ENCODE results near the gene FLCN. TPM values are rescaled to one million over a fixed set of nuclear protein-coding genes. Genes with fewer than 3 reads are reported as not detected.
A peak's percentile ranks its signal among the peaks of the same experiment; 100 is the strongest.

Gene FLCN
- polyA plus RNA-seq, 2 of the 4 experiments (the other 2 are of a cell fraction) = 14.2 to 25.1 TPM

DNA sequence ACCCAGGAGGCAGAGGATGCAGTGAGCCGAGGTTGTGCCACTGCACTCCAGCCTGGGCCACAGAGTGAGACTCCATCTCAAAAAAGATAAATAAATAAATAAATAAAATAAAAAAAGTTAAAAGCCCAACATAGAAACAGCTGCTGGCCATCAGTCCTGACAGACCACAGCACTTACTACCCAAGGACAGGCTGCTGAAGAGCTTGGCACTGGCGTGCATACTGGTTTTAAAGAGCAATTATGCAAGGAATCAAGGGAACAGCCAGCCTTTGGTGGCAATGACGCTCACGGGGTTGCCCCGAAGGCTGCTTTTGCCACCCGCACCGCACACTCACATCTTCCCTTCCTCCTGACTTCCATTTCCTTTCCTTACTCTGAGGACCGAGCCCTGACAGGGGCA is 35.1 kb downstream of the FLCN start:
- Histone ChIP-seq H3K4me1 (peaks cover 19% of the 10 kb centered on the region), H3K4me3 (no peak overlapping the region), H3K4me2 (no peak overlapping the region), H3K27ac (no peak overlapping the region), H3K9me3 (no peaks in the 10 kb centered on the region)
- POLR2A ChIA-PET = no interaction called here
- DNase-seq (ENCODE audit: low read depth in 1 of 2, low spot score in 1 of 2) (no peak), ATAC-seq (no peak), FAIRE-seq (no peak)
- no peak for TF ChIP-seq GATA3 (IDR thresholded peaks at IDR 0.05; ENCODE audit: borderline replicate concordance)
- TF ChIP-seq RFX5 (IDR thresholded peaks at IDR 0.05) = no peak
- no peak for TF ChIP-seq HOXA7 (CRISPR knock-in tag; IDR thresholded peaks at IDR 0.05)
- TF ChIP-seq, protein P1, sequence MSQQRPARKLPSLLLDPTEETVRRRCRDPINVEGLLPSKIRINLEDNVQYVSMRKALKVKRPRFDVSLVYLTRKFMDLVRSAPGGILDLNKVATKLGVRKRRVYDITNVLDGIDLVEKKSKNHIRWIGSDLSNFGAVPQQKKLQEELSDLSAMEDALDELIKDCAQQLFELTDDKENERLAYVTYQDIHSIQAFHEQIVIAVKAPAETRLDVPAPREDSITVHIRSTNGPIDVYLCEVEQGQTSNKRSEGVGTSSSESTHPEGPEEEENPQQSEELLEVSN (IDR thresholded peaks at IDR 0.05; ENCODE audit: borderline replicate concordance, low read depth) = no peak
- TF ChIP-seq, protein P2, sequence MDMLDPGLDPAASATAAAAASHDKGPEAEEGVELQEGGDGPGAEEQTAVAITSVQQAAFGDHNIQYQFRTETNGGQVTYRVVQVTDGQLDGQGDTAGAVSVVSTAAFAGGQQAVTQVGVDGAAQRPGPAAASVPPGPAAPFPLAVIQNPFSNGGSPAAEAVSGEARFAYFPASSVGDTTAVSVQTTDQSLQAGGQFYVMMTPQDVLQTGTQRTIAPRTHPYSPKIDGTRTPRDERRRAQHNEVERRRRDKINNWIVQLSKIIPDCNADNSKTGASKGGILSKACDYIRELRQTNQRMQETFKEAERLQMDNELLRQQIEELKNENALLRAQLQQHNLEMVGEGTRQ (IDR thresholded peaks at IDR 0.05) = no peak
- no peak for TF ChIP-seq CBX8 (IDR thresholded peaks at IDR 0.05)
- no peak for TF ChIP-seq TFCP2L1 (CRISPR knock-in tag; IDR thresholded peaks at IDR 0.05)
- no peak for TF ChIP-seq HOXB13 (CRISPR knock-in tag; IDR thresholded peaks at IDR 0.05; ENCODE audit: low read depth)
- no peak for TF ChIP-seq POLR2AphosphoS2 (conservative IDR thresholded peaks at IDR 0.05; ENCODE audit: low read length)
- no peak for TF ChIP-seq SMC3 (IDR thresholded peaks at IDR 0.05)
- no peak for TF ChIP-seq PHF8 (IDR thresholded peaks at IDR 0.05; ENCODE audit: borderline replicate concordance, low read depth)
- TF ChIP-seq, protein P3, sequence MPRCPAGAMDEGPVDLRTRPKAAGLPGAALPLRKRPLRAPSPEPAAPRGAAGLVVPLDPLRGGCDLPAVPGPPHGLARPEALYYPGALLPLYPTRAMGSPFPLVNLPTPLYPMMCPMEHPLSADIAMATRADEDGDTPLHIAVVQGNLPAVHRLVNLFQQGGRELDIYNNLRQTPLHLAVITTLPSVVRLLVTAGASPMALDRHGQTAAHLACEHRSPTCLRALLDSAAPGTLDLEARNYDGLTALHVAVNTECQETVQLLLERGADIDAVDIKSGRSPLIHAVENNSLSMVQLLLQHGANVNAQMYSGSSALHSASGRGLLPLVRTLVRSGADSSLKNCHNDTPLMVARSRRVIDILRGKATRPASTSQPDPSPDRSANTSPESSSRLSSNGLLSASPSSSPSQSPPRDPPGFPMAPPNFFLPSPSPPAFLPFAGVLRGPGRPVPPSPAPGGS (IDR thresholded peaks at IDR 0.05) = no peak
- TF ChIP-seq ZSCAN20 (CRISPR knock-in tag; IDR thresholded peaks at IDR 0.05) = no peak
- CTCF ChIA-PET = interaction anchor here (0.7 to 2.4 kb wide), 4 partner anchors 12 to 1197 kb away, joined by 3 to 7 read pairs (median 4); no protein-coding TSS in a partner anchor
- WGBS (ENCODE audit: missing lambda C conversion rate) = 95% methylated on average over 8 of the region's 8 CpGs

DNA sequence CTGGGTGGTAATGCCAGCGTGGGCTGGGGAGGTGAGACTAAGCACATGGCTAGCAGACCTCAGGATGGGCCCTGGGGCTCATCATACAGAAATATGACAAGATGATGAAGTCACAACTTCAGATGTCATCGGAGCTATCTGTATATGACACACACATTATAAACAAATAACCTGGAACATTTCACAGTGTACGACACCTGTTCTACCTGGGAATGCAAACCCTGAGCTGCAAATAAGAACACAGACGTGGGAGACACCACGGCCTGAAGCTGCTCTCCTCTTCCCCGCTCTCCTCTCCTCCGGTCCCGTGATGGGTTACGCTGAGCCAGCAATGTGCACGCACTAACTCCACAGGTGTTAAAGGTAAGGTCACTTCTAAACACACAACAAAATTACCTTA is 35.7 kb downstream of the FLCN start:
- H3K4me3 ChIP-seq = no peak overlapping the region
- ChIA-PET CTCF (interaction anchor here (1.7 to 3.0 kb wide), 4 partner anchors 11 to 204 kb away, joined by 4 to 9 read pairs (median 6); no protein-coding TSS in a partner anchor), POLR2A (no interaction called here)
- no peaks in the 10 kb centered on the region for H3K9me3 ChIP-seq
- no peak overlapping the region for H3K4me2 ChIP-seq
- WGBS (ENCODE audit: missing lambda C conversion rate) = 88% methylated on average over 10 of the region's 10 CpGs
- TF ChIP-seq, protein P4, sequence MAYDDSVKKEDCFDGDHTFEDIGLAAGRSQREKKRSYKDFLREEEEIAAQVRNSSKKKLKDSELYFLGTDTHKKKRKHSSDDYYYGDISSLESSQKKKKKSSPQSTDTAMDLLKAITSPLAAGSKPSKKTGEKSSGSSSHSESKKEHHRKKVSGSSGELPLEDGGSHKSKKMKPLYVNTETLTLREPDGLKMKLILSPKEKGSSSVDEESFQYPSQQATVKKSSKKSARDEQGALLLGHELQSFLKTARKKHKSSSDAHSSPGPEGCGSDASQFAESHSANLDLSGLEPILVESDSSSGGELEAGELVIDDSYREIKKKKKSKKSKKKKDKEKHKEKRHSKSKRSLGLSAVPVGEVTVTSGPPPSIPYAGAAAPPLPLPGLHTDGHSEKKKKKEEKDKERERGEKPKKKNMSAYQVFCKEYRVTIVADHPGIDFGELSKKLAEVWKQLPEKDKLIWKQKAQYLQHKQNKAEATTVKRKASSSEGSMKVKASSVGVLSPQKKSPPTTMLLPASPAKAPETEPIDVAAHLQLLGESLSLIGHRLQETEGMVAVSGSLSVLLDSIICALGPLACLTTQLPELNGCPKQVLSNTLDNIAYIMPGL (CRISPR knock-in tag; IDR thresholded peaks at IDR 0.05; ENCODE audit: borderline replicate concordance) = no peak
- peak; percentile 51 for TF ChIP-seq MAFK (IDR thresholded peaks at IDR 0.05; ENCODE audit: partially characterized antibody)
- FAIRE-seq = no peak
- DNase-seq (ENCODE audit: low read depth in 1 of 2, low spot score in 1 of 2) = no peak
- H3K4me1 ChIP-seq = peaks cover 14% of the 10 kb centered on the region
- no peak overlapping the region for H3K27ac ChIP-seq
- no peak for ATAC-seq

DNA sequence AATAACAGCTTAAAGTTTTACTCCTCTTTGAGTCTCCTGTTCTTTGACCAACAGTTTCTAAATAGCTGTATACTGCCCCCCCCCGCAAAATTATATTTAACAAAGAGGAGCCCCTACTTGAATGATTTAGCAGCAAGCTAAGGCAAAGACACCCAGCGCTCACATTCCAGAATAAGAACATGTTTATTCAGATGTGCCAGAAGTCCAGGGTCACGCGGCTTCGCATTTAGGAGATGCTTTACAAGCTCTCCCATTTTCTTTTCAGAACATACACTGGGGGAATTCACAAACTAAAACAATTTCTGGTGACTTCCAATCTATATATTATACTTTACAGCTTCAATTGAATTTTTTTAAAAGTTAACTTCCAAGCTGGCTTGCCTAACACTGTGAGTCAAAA is 36.1 kb downstream of the FLCN start:
- Histone ChIP-seq H3K27ac (no peak overlapping the region), H3K9me3 (no peaks in the 10 kb centered on the region), H3K4me3 (no peak overlapping the region), H3K4me2 (no peak overlapping the region), H3K4me1 (peaks cover 14% of the 10 kb centered on the region)
- FAIRE-seq (no peak), ATAC-seq (no peak), DNase-seq (ENCODE audit: low read depth in 1 of 2, low spot score in 1 of 2) (no peak)
- POLR2A ChIA-PET = no interaction called here
- CTCF ChIA-PET = interaction anchor here (1.5 to 3.0 kb wide), 5 partner anchors 10 to 203 kb away, joined by 4 to 9 read pairs (median 6); no protein-coding TSS in a partner anchor
- 92% methylated on average over 5 of the region's 5 CpGs for WGBS (ENCODE audit: missing lambda C conversion rate)
- TF ChIP-seq, protein P5, sequence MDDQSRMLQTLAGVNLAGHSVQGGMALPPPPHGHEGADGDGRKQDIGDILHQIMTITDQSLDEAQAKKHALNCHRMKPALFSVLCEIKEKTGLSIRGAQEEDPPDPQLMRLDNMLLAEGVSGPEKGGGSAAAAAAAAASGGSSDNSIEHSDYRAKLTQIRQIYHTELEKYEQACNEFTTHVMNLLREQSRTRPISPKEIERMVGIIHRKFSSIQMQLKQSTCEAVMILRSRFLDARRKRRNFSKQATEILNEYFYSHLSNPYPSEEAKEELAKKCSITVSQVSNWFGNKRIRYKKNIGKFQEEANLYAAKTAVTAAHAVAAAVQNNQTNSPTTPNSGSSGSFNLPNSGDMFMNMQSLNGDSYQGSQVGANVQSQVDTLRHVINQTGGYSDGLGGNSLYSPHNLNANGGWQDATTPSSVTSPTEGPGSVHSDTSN (IDR thresholded peaks at IDR 0.05) = no peak
- TF ChIP-seq TP53 (CRISPR knock-in tag; IDR thresholded peaks at IDR 0.05) = no peak
- TF ChIP-seq, protein P1 (IDR thresholded peaks at IDR 0.05; ENCODE audit: borderline replicate concordance, low read depth) = no peak
- no peak for TF ChIP-seq CBX8 (IDR thresholded peaks at IDR 0.05)
- TF ChIP-seq CBX2 (IDR thresholded peaks at IDR 0.05; ENCODE audit: borderline replicate concordance, low read depth) = no peak
- no peak for TF ChIP-seq POLR2A (IDR thresholded peaks at IDR 0.05; ENCODE audit: low read length)
- no peak for TF ChIP-seq ESRRA (IDR thresholded peaks at IDR 0.05; ENCODE audit: borderline replicate concordance, low read length)
- no peak for TF ChIP-seq RAD21 (conservative IDR thresholded peaks at IDR 0.05 in 1 of 2, IDR thresholded peaks at IDR 0.05 in 1 of 2)
- no peak for TF ChIP-seq RNF2 (IDR thresholded peaks at IDR 0.05; ENCODE audit: borderline replicate concordance, low read depth)
- TF ChIP-seq FOSB (CRISPR knock-in tag; IDR thresholded peaks at IDR 0.05) = no peak
- TF ChIP-seq RFX5 (IDR thresholded peaks at IDR 0.05) = no peak
- TF ChIP-seq, protein P6, sequence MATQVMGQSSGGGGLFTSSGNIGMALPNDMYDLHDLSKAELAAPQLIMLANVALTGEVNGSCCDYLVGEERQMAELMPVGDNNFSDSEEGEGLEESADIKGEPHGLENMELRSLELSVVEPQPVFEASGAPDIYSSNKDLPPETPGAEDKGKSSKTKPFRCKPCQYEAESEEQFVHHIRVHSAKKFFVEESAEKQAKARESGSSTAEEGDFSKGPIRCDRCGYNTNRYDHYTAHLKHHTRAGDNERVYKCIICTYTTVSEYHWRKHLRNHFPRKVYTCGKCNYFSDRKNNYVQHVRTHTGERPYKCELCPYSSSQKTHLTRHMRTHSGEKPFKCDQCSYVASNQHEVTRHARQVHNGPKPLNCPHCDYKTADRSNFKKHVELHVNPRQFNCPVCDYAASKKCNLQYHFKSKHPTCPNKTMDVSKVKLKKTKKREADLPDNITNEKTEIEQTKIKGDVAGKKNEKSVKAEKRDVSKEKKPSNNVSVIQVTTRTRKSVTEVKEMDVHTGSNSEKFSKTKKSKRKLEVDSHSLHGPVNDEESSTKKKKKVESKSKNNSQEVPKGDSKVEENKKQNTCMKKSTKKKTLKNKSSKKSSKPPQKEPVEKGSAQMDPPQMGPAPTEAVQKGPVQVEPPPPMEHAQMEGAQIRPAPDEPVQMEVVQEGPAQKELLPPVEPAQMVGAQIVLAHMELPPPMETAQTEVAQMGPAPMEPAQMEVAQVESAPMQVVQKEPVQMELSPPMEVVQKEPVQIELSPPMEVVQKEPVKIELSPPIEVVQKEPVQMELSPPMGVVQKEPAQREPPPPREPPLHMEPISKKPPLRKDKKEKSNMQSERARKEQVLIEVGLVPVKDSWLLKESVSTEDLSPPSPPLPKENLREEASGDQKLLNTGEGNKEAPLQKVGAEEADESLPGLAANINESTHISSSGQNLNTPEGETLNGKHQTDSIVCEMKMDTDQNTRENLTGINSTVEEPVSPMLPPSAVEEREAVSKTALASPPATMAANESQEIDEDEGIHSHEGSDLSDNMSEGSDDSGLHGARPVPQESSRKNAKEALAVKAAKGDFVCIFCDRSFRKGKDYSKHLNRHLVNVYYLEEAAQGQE (IDR thresholded peaks at IDR 0.05) = no peak

Data from A549 (cell line).